Neural progenitor cell (in vitro differentiated cells): Measurements from ENCODE around the gene CC2D2A. TPM values are rescaled to one million over a fixed set of nuclear protein-coding genes. Genes with fewer than 3 reads are reported as not detected.

Experiments used
- DNase-seq: peaks from one replicate; pipeline ENCODE4 v3.0.0-alpha.2; 2016; ENCODE audit warnings: low spot score
- H2AFZ ChIP-seq: fragments of 200-600 bp; sonication (generic); replicated peaks from 2 replicates; pipeline ENCODE4 v1.6.1; 2016; ENCODE audit warnings: antibody characterized with exemption
- H3F3A ChIP-seq: fragments of 200-600 bp; sonication (generic); 2 replicates; pipeline ENCODE4 v1.6.1; 2016; ENCODE audit warnings: antibody characterized with exemption, low read depth
- H3K27ac ChIP-seq: fragments of 200-600 bp; sonication (generic); 2 replicates; pipeline ENCODE4 v1.5.1; 2016; ENCODE audit warnings: mild to moderate bottlenecking
- H3K27me3 ChIP-seq: fragments of 200-600 bp; sonication (generic); 2 replicates; pipeline ENCODE4 v1.6.1; 2016; ENCODE audit warnings: mild to moderate bottlenecking, moderate library complexity
- H3K36me3 ChIP-seq: fragments of 200-600 bp; sonication (generic); 2 replicates; pipeline ENCODE4 v1.5.1; 2016
- H3K4me1 ChIP-seq: fragments of 200-600 bp; sonication (generic); 2 replicates; pipeline ENCODE4 v1.6.1; 2016; ENCODE audit warnings: mixed run types
- H3K4me2 ChIP-seq: fragments of 200-600 bp; sonication (generic); 2 replicates; pipeline ENCODE4 v1.6.1; 2016
- H3K4me3 ChIP-seq: fragments of 200-600 bp; sonication (generic); 2 replicates; pipeline ENCODE4 v1.5.1; 2016
- H3K79me2 ChIP-seq: fragments of 200-600 bp; sonication (generic); 2 replicates; pipeline ENCODE4 v1.6.1; 2016; ENCODE audit warnings: low read depth
- H3K9ac ChIP-seq: fragments of 200-600 bp; sonication (generic); 2 replicates; pipeline ENCODE4 v1.6.1; 2016
- H3K9me3 ChIP-seq: fragments of 200-600 bp; sonication (generic); 2 replicates; pipeline ENCODE4 v1.5.1; 2016; ENCODE audit warnings: low read depth
- H4K20me1 ChIP-seq: fragments of 200-600 bp; sonication (generic); 2 replicates; pipeline ENCODE4 v1.6.1; 2016; ENCODE audit warnings: low read depth
- H3K27ac Mint-ChIP-seq: 3 replicates; pipeline ENCODE4 v1.8.0; 2021; ENCODE audit warnings: mixed read lengths
- H3K27me3 Mint-ChIP-seq: 2 replicates; pipeline ENCODE4 v1.8.0; 2022; ENCODE audit warnings: low read depth, mild to moderate bottlenecking, inconsistent platforms, moderate library complexity, mixed read lengths; ENCODE audit not compliant: insufficient read depth
- H3K36me3 Mint-ChIP-seq: 3 replicates; pipeline ENCODE4 v1.8.0; 2021; ENCODE audit warnings: mixed read lengths
- H3K4me1 Mint-ChIP-seq: 3 replicates; pipeline ENCODE4 v1.8.0; 2021; ENCODE audit warnings: mixed read lengths
- H3K4me3 Mint-ChIP-seq: 3 replicates; pipeline ENCODE4 v1.8.0; 2021; ENCODE audit warnings: mild to moderate bottlenecking, moderate library complexity, mixed read lengths
- H3K9me3 Mint-ChIP-seq: 3 replicates; pipeline ENCODE4 v1.8.0; 2020; ENCODE audit warnings: mixed read lengths
- CTCF ChIP-seq: fragments of 200-600 bp; sonication (generic); IDR thresholded peaks from 2 replicates; pipeline ENCODE4 v1.5.1; 2017; ENCODE audit warnings: antibody characterized with exemption, mild to moderate bottlenecking
- EZH2 ChIP-seq: fragments of 200-600 bp; sonication (generic); IDR thresholded peaks from 2 replicates; pipeline ENCODE4 v1.6.1; 2017; ENCODE audit warnings: antibody characterized with exemption, mild to moderate bottlenecking, moderate library complexity
- EZH2phosphoT487 ChIP-seq: fragments of 200-600 bp; sonication (generic); IDR thresholded peaks from 2 replicates; pipeline ENCODE4 v1.6.1; 2017; ENCODE audit warnings: antibody characterized with exemption
- total RNA-seq: library from RNA; depleted of rRNA; stranded (reverse); fragments of >200 nt; gene quantifications from 2 replicates; pipeline ENCODE4 v1.2.3, GENCODE V29; 2015; ENCODE audit warnings: low replicate concordance

The CC2D2A gene
- total RNA-seq, 1 donor from 2014 or later: 40.0 TPM

- H3K36me3 Mint-ChIP-seq: peaks cover 29% of the 10 kb centered on the region
- no peaks in the 10 kb centered on the region for H3K27me3 Mint-ChIP-seq
- Histone ChIP-seq H3K4me3 (no peak overlapping the region), H3K79me2 (no peaks in the 10 kb centered on the region), H2AFZ (no peak overlapping the region), H3K27ac (no peak overlapping the region), H4K20me1 (no peaks in the 10 kb centered on the region), H3K4me1 (peaks cover 17% of the 10 kb centered on the region), H3K27me3 (no peaks in the 10 kb centered on the region), H3K9ac (no peak overlapping the region), H3K9me3 (no peaks in the 10 kb centered on the region), H3K4me2 (no peak overlapping the region), H3K36me3 (no peaks in the 10 kb centered on the region), H3F3A (peaks cover 11% of the 10 kb centered on the region)
- TF ChIP-seq CTCF (no peak), EZH2 (no peak), EZH2phosphoT487 (no peak)
- H3K4me1 Mint-ChIP-seq: peaks cover 13% of the 10 kb centered on the region
- DNase-seq: no peak
- H3K9me3 Mint-ChIP-seq: no peaks in the 10 kb centered on the region
- H3K27ac Mint-ChIP-seq: no peak overlapping the region
- H3K4me3 Mint-ChIP-seq: no peak overlapping the region
These were observed 72.3 kb downstream of the CC2D2A start for GRCh38 chr4:15541941-15542340.

GRCh38 chr4:15542760-15543159 is 73.1 kb downstream of the CC2D2A start:
- H3K4me1 Mint-ChIP-seq: peaks cover 13% of the 10 kb centered on the region
- DNase-seq: no peak
- no peaks in the 10 kb centered on the region for H3K27me3 Mint-ChIP-seq
- Histone ChIP-seq H4K20me1 (no peaks in the 10 kb centered on the region), H3F3A (peaks cover 11% of the 10 kb centered on the region), H3K36me3 (no peaks in the 10 kb centered on the region), H3K79me2 (no peaks in the 10 kb centered on the region), H3K4me2 (no peak overlapping the region), H3K27me3 (no peaks in the 10 kb centered on the region), H2AFZ (no peak overlapping the region), H3K27ac (no peak overlapping the region), H3K4me1 (peaks cover 17% of the 10 kb centered on the region), H3K4me3 (no peak overlapping the region), H3K9me3 (no peaks in the 10 kb centered on the region), H3K9ac (no peak overlapping the region)
- no peak overlapping the region for H3K4me3 Mint-ChIP-seq
- H3K27ac Mint-ChIP-seq: no peak overlapping the region
- H3K9me3 Mint-ChIP-seq: no peaks in the 10 kb centered on the region
- peaks cover 28% of the 10 kb centered on the region for H3K36me3 Mint-ChIP-seq
- TF ChIP-seq EZH2 (no peak), CTCF (no peak), EZH2phosphoT487 (no peak)

GRCh38 chr4:15543537-15544247 is 74.0 kb downstream of the CC2D2A start:
- H3K4me3 Mint-ChIP-seq: no peak overlapping the region
- H3K4me1 ChIP-seq: peaks cover 17% of the 10 kb centered on the region
- no peak overlapping the region for H3K9ac ChIP-seq
- H3F3A ChIP-seq: peaks cover 11% of the 10 kb centered on the region
- H3K27me3 Mint-ChIP-seq: no peaks in the 10 kb centered on the region
- peak overlapping the region; percentile 6 for H3K27ac Mint-ChIP-seq
- H3K36me3 ChIP-seq: no peaks in the 10 kb centered on the region
- peaks cover 13% of the 10 kb centered on the region for H3K4me1 Mint-ChIP-seq
- H3K27me3 ChIP-seq: no peaks in the 10 kb centered on the region
- TF ChIP-seq EZH2 (no peak), CTCF (no peak), EZH2phosphoT487 (no peak)
- peak overlapping the region; percentile 55 for H3K4me2 ChIP-seq
- H3K36me3 Mint-ChIP-seq: peaks cover 27% of the 10 kb centered on the region
- no peaks in the 10 kb centered on the region for H3K9me3 ChIP-seq
- H3K27ac ChIP-seq: peak overlapping the region; percentile 59
- H3K79me2 ChIP-seq: no peaks in the 10 kb centered on the region
- H4K20me1 ChIP-seq: no peaks in the 10 kb centered on the region
- no peak overlapping the region for H2AFZ ChIP-seq
- no peaks in the 10 kb centered on the region for H3K9me3 Mint-ChIP-seq
- H3K4me3 ChIP-seq: no peak overlapping the region
- DNase-seq: no peak
